K562 (cell line): ENCODE results near the gene MICU1. TPM values are rescaled to one million over a fixed set of nuclear protein-coding genes. Genes with fewer than 3 reads are reported as not detected.

Source experiments
- CCNT2 ChIP-seq: IDR thresholded peaks from 2 replicates; pipeline ENCODE4 v1.6.1; 2011; ENCODE audit warnings: borderline replicate concordance, low read depth, mild to moderate bottlenecking, moderate library complexity, mixed read lengths, low read length; ENCODE audit not compliant: insufficient read length; ENCODE audit errors: extremely low read depth
- CEBPB ChIP-seq: fragments of 450-650 bp; IDR thresholded peaks from 2 replicates; pipeline ENCODE4 v1.6.1; 2016; ENCODE audit warnings: missing genetic modification characterization, missing compliant biosample characterization
- CREB5 ChIP-seq: fragments of 250-450 bp; sonication (Bioruptor Pico); IDR thresholded peaks from 2 replicates; pipeline ENCODE4 v1.5.0; 2020; ENCODE audit warnings: mild to moderate bottlenecking
- ETV6 ChIP-seq, 3 experiments: fragments of 150-350 bp in 1 of 3; sonication (generic) in 1 of 3; formaldehyde crosslinking in 1 of 3; IDR thresholded peaks; 2 replicates each; pipeline versions ENCODE4 v1.6.1 to v1.8.0; 2014 to 2022; ENCODE audit warnings: borderline replicate concordance in 2 of 3, low read depth in 2 of 3, antibody characterized with exemption in 1 of 3, low read length in 1 of 3, mild to moderate bottlenecking in 1 of 3, missing genetic modification reagents in 1 of 3
- GABPB2 ChIP-seq: fragments of 250-450 bp; sonication (Bioruptor Pico); conservative IDR thresholded peaks from 2 replicates; pipeline ENCODE4 v1.5.1; 2021; ENCODE audit warnings: mild to moderate bottlenecking
- GMEB1 ChIP-seq: fragments of 250-450 bp; sonication (Bioruptor Pico); IDR thresholded peaks from 2 replicates; pipeline ENCODE4 v1.4.0; 2020; ENCODE audit warnings: mild to moderate bottlenecking
- HMG20A ChIP-seq: fragments of 450-650 bp; formaldehyde crosslinking; conservative IDR thresholded peaks from 2 replicates; pipeline ENCODE4 v1.4.0; 2020; ENCODE audit warnings: mild to moderate bottlenecking, mixed read lengths
- ILK ChIP-seq: fragments of 450-650 bp; IDR thresholded peaks from 2 replicates; pipeline ENCODE4 v1.6.1; 2016; ENCODE audit warnings: missing genetic modification characterization, low read depth, mild to moderate bottlenecking, missing compliant biosample characterization, moderate library complexity, borderline replicate concordance
- KLF6 ChIP-seq: fragments of 250-450 bp; sonication (Bioruptor Pico); IDR thresholded peaks from 2 replicates; pipeline ENCODE4 v1.4.0; 2020; ENCODE audit warnings: mild to moderate bottlenecking, moderate library complexity, borderline replicate concordance
- MNT ChIP-seq, 2 experiments: fragments of 450-650 bp; conservative IDR thresholded peaks; 2 replicates each; pipeline ENCODE4 v1.6.1; 2017; ENCODE audit warnings: mild to moderate bottlenecking in 2 of 2, moderate library complexity in 2 of 2
- MTA1 ChIP-seq: fragments of 450-650 bp; IDR thresholded peaks from 2 replicates; pipeline ENCODE4 v1.6.1; 2017; ENCODE audit warnings: borderline replicate concordance
- MTF1 ChIP-seq: fragments of 250-450 bp; sonication (Bioruptor Pico); IDR thresholded peaks from 2 replicates; pipeline ENCODE4 v1.9.0; 2021; ENCODE audit warnings: moderate library complexity, mild to moderate bottlenecking, inconsistent platforms, borderline replicate concordance
- MYC ChIP-seq, 2 experiments: fragments of 250-450 bp in 1 of 2; sonication (Bioruptor Pico) in 1 of 2; IDR thresholded peaks; 2 replicates each; pipeline versions ENCODE4 v1.5.1 to v1.6.1; 2012 to 2021; ENCODE audit warnings: low read depth in 2 of 2, borderline replicate concordance in 1 of 2, improper control_type of control experiment in 1 of 2, low read length in 1 of 2, mild to moderate bottlenecking in 1 of 2, moderate library complexity in 1 of 2
- NFE2L1 ChIP-seq: fragments of 450-650 bp; IDR thresholded peaks from 2 replicates; pipeline ENCODE4 v1.6.1; 2016; ENCODE audit warnings: missing genetic modification characterization, low read depth, mild to moderate bottlenecking, missing compliant biosample characterization, moderate library complexity, borderline replicate concordance
- PRPF4 ChIP-seq: fragments of 200-400 bp; formaldehyde crosslinking; IDR thresholded peaks from one replicate; pipeline ENCODE4 v1.6.1; 2017; ENCODE audit warnings: low read length, low read depth, mild to moderate bottlenecking; ENCODE audit not compliant: insufficient read depth, poor library complexity, severe bottlenecking
- SOX6 ChIP-seq: fragments of 450-650 bp; IDR thresholded peaks from 2 replicates; pipeline ENCODE4 v1.6.1; 2014; ENCODE audit warnings: mild to moderate bottlenecking
- TAL1 ChIP-seq: fragments of 450-650 bp; IDR thresholded peaks from 2 replicates; pipeline ENCODE4 v1.6.1; 2016; ENCODE audit warnings: mild to moderate bottlenecking
- TCFL5 ChIP-seq: fragments of 250-450 bp; sonication (Bioruptor Pico); conservative IDR thresholded peaks from 2 replicates; pipeline ENCODE4 v1.6.1; 2021; ENCODE audit warnings: mild to moderate bottlenecking, moderate library complexity, matching md5 sums
- ZBTB7A ChIP-seq: IDR thresholded peaks from 2 replicates; pipeline ENCODE4 v1.6.1; 2011; ENCODE audit warnings: low read depth, mild to moderate bottlenecking, low read length, moderate library complexity, borderline replicate concordance; ENCODE audit not compliant: control insufficient read depth
- ZNF212 ChIP-seq: fragments of 450-650 bp; formaldehyde crosslinking; IDR thresholded peaks from 2 replicates; pipeline ENCODE4 v1.4.0; 2020; ENCODE audit warnings: mild to moderate bottlenecking
- polyA plus RNA-seq, 8 experiments: library from polyadenylated mRNA; depleted of rRNA in 4 of 8; stranded (reverse) in 5 of 8; unstranded in 3 of 8; fragments of >200 nt; fragmentation: Nextera tagmentation in 2 of 8; fragmentation: Illumina TruSeq in 1 of 8; extraction: Ambion mirVana in 2 of 8; extraction: Trizol in 1 of 8; gene quantifications; 2 replicates each; pipeline versions ENCODE4 v1.2.1 to v1.2.3, GENCODE V29; 2011 to 2014; ENCODE audit warnings: inconsistent platforms in 1 of 8, missing spikeins in 1 of 8
- total RNA-seq, 7 experiments: library from RNA; depleted of rRNA in 6 of 7; stranded (reverse); fragments of >200 nt in 6 of 7; fragmentation: Illumina TruSeq in 2 of 7; extraction: Trizol in 2 of 7; gene quantifications; 2 replicates each; pipeline versions ENCODE4 v1.2.1 to v1.2.3, GENCODE V29; 2011 to 2021; ENCODE audit warnings: low replicate concordance in 1 of 7

Gene MICU1
- total and polyA plus RNA-seq, 9 of the 15 experiments (the other 6 are each of a cell fraction or from before 2014, with no cell fraction given), result 29.3 to 76.8 (median 48.4) TPM

- peak; percentile 51; the same call in 1 of the 2 replicates for TF ChIP-seq KLF6 (CRISPR knock-in tag)
- TF ChIP-seq TAL1, result no peak
- no peak for TF ChIP-seq CREB5 (CRISPR knock-in tag)
- peak; percentile 89 to 93 for TF ChIP-seq MNT (conservative IDR thresholded peaks at IDR 0.05)
- no peak for TF ChIP-seq NFE2L1 (tag)
- TF ChIP-seq ZNF212 (CRISPR knock-in tag), result no peak
- TF ChIP-seq GABPB2 (CRISPR knock-in tag), result no peak
- TF ChIP-seq PRPF4, result no peak
- peak in 1 of 2 experiments; percentile 47; a peak in 1 of 4 replicates for TF ChIP-seq ETV6 (IDR thresholded peaks at IDR 0.05; ENCODE audit: borderline replicate concordance in 1 of 2, low read depth in 2 of 2, low read length in 1 of 2)
- TF ChIP-seq ETV6 (CRISPR knock-in tag; IDR thresholded peaks at IDR 0.05; ENCODE audit: borderline replicate concordance), result no peak
- no peak for TF ChIP-seq HMG20A (CRISPR knock-in tag)
- no peak for TF ChIP-seq ILK (tag)
- no peak for TF ChIP-seq MTF1
- TF ChIP-seq CCNT2, result peak; percentile 31
- no peak for TF ChIP-seq TCFL5 (CRISPR knock-in tag)
- peak; percentile 53; the same call in 1 of the 2 replicates for TF ChIP-seq SOX6
- no peak for TF ChIP-seq GMEB1 (CRISPR knock-in tag)
- TF ChIP-seq CEBPB (tag), result peak; percentile 53; the same call in 1 of the 2 replicates
- TF ChIP-seq ZBTB7A, result peak; percentile 72
- no peak; the same call in 1 of the 2 replicates for TF ChIP-seq MTA1
- TF ChIP-seq MYC (IDR thresholded peaks at IDR 0.05; ENCODE audit: low read depth, low read length), result peak; percentile 80; the same call in 1 of the 2 replicates
- TF ChIP-seq MYC (CRISPR knock-in tag; IDR thresholded peaks at IDR 0.05; ENCODE audit: borderline replicate concordance, low read depth), result no peak
Observed at GRCh38 chr10:72625608-72626443, at the start of gene MICU1 (continued).
